Tibial nerve (tissue), 4 donors: ENCODE results near the gene ALPK3. TPM values are rescaled to one million over a fixed set of nuclear protein-coding genes. Genes with fewer than 3 reads are reported as not detected.

Source experiments
- DNase-seq, 2 donors: peaks; one replicate each; pipeline ENCODE4 v3.0.0-alpha.2; 2019; ENCODE audit warnings: low spot score in 2 of 2
- H3K27ac ChIP-seq, 4 donors: fragments of 200-600 bp; sonication (generic) in 3 of 4; one replicate each; pipeline ENCODE4 v1.5.1; 2017 to 2019; ENCODE audit warnings: mild to moderate bottlenecking in 1 of 4
- H3K27me3 ChIP-seq, 2 donors: fragments of 200-600 bp; sonication (generic) in 1 of 2; one replicate each; pipeline versions ENCODE4 v1.5.1 to v1.6.0; 2017 to 2019
- H3K36me3 ChIP-seq, 3 donors: fragments of 200-600 bp; sonication (generic); one replicate each; pipeline ENCODE4 v1.5.1; 2018 to 2019
- H3K4me1 ChIP-seq, 4 donors: fragments of 200-600 bp; sonication (generic) in 3 of 4; one replicate each; pipeline ENCODE4 v1.5.1; 2017 to 2019
- H3K4me3 ChIP-seq, 4 donors: fragments of 200-600 bp; sonication (generic) in 3 of 4; one replicate each; pipeline ENCODE4 v1.5.1; 2017 to 2019; ENCODE audit warnings: mild to moderate bottlenecking in 1 of 4, moderate library complexity in 1 of 4
- H3K9me3 ChIP-seq, 4 donors: fragments of 200-600 bp; sonication (generic) in 3 of 4; one replicate each; pipeline ENCODE4 v1.5.1; 2017 to 2019
- CTCF ChIP-seq, 5 experiments: fragments of 200-600 bp in 3 of 5; fragments of 450-650 bp in 2 of 5; sonication (generic) in 3 of 5; IDR thresholded peaks; one replicate each; pipeline ENCODE4 v1.5.1; 2016 to 2019; ENCODE audit warnings: antibody characterized with exemption in 5 of 5, mild to moderate bottlenecking in 3 of 5, moderate library complexity in 2 of 5
- EP300 ChIP-seq, 2 donors: sonication (generic); formaldehyde crosslinking; IDR thresholded peaks; one replicate each; pipeline ENCODE4 v1.6.1; 2017; ENCODE audit warnings: antibody characterized with exemption in 2 of 2, mild to moderate bottlenecking in 1 of 2
- POLR2A ChIP-seq, 2 donors: fragments of 450-650 bp; IDR thresholded peaks; one replicate each; pipeline ENCODE4 v1.6.1; 2017; ENCODE audit warnings: antibody characterized with exemption in 2 of 2, mild to moderate bottlenecking in 2 of 2, moderate library complexity in 2 of 2
- WGBS, 2 donors: methylation state at CpG; one replicate each; pipeline ENCODE4 v1.1.5; 2018; 5-methylcytosine and 5-hydroxymethylcytosine counted together
- total RNA-seq, 4 donors: library from RNA; depleted of rRNA; stranded (reverse); fragments of >200 nt; gene quantifications; one replicate each; pipeline ENCODE4 v1.1.0, GENCODE V29; 2016

The ALPK3 gene
- total RNA-seq, 4 donors from 2014 or later: 2.4 to 7.1 (median 4.7) TPM

GRCh38 chr15:84905016-84905916, 88.1 kb downstream of the ALPK3 start:
- DNase-seq: no peak
- Histone ChIP-seq H3K4me3 (no peak overlapping the region), H3K36me3 (no peaks in the 10 kb centered on the region), H3K9me3 (no peaks in the 10 kb centered on the region), H3K27me3 (no peaks in the 10 kb centered on the region), H3K4me1 (peaks cover 0 to 33% (median 9%) of the 10 kb centered on the region in 4 donors), H3K27ac (no peak overlapping the region)
- TF ChIP-seq EP300 (IDR thresholded peaks at IDR 0.05): no peak
- TF ChIP-seq CTCF (IDR thresholded peaks at IDR 0.05): no peak
- 86 to 92% methylated on average over 13 to 15 of the region's 15 CpGs for WGBS, 2 donors

DNA sequence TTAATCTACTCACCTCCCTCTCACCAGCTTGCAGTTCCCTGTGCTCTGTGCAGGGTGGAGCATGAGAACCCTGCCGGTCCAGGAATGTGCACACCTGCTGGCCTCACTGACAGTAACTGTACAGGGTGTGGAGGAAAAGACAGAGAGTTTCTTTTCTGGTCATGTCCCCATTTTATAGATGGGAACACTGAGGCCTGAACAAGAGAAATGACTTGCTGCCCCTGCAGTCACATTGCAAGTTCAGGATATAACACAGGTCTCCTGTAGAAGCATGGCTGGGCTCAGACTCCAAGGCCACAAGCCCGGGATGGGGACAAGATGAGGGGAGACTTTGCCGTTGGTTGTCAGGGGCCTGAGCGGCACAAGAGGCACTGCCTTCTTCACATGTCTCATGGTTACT, 90.6 kb downstream of the ALPK3 start:
- TF ChIP-seq EP300 (IDR thresholded peaks at IDR 0.05): no peak
- TF ChIP-seq CTCF (IDR thresholded peaks at IDR 0.05): no peak
- no peak for DNase-seq
- H3K27ac ChIP-seq: no peak overlapping the region
- 96 to 98% methylated on average over 4 of the region's 4 CpGs for WGBS, 2 donors
- H3K9me3 ChIP-seq: no peaks in the 10 kb centered on the region
- H3K36me3 ChIP-seq: no peaks in the 10 kb centered on the region
- H3K27me3 ChIP-seq: no peaks in the 10 kb centered on the region
- H3K4me1 ChIP-seq: peaks cover 0 to 58% (median 29%) of the 10 kb centered on the region in 4 donors
- no peak overlapping the region for H3K4me3 ChIP-seq

DNA sequence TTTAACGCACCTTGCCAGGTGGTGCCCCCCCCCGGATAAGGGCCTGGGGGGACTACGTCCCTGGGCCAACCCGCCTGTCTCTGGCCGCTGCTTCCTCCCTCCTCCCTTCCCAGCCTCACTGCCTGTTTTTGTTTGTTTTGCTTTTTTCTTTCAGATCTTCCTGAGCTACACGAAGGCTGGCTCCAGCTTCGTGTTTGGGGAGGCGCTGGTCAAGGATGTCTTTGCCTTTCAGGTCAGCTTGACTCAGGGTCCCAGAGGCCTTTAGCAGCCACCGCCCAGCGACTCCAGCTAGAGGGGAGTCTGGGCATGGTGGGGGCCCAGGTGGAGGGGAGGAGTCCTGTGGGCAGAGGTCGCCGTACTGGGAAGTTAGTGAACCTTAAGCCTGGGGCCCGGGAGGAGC, 91.4 kb downstream of the ALPK3 start:
- WGBS, 2 donors: 59 to 66% methylated on average over 13 of the region's 13 CpGs
- Histone ChIP-seq H3K36me3 (no peaks in the 10 kb centered on the region), H3K27me3 (no peaks in the 10 kb centered on the region), H3K4me3 (no peak overlapping the region), H3K4me1 (peaks cover 0 to 65% (median 33%) of the 10 kb centered on the region in 4 donors), H3K27ac (peak overlapping the region in 1 of 4 donors; percentile 6), H3K9me3 (no peaks in the 10 kb centered on the region)
- TF ChIP-seq CTCF (IDR thresholded peaks at IDR 0.05) (no peak), EP300 (IDR thresholded peaks at IDR 0.05) (no peak), POLR2A (IDR thresholded peaks at IDR 0.05) (no peak)
- no peak for DNase-seq

DNA sequence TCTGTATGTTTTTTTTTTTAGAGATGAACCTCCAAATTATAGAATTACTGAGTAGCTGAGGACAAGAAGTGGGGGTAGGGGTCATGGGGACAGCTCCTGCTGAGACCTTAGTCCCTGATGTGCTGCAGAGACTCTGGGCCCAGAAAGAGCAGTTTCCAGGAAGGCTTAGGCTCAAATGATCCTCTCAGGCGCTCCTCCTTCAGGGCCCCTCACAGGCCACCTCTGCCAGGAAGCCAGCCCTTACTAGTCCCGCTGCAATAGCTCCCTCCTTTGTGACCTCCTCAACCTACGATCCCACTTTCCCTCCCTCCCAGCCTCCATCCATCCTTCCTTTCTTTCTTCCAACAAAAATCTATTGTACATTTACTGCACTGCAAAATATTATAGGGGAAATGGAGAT, 91.9 kb downstream of the ALPK3 start:
- no peaks in the 10 kb centered on the region for H3K27me3 ChIP-seq
- H3K27ac ChIP-seq: peak overlapping the region in 1 of 4 donors; percentile 11

More for the DNA sequence above, 91.9 kb downstream of the ALPK3 start:
- TF ChIP-seq CTCF (IDR thresholded peaks at IDR 0.05): no peak
- TF ChIP-seq POLR2A (IDR thresholded peaks at IDR 0.05): no peak
- TF ChIP-seq EP300 (IDR thresholded peaks at IDR 0.05): no peak
- 63 to 68% methylated on average over 3 of the region's 3 CpGs for WGBS, 2 donors
- no peaks in the 10 kb centered on the region for H3K36me3 ChIP-seq
- no peaks in the 10 kb centered on the region for H3K9me3 ChIP-seq
- no peak overlapping the region for H3K4me3 ChIP-seq
- peaks cover 0 to 63% (median 33%) of the 10 kb centered on the region in 4 donors for H3K4me1 ChIP-seq
- DNase-seq: no peak
